Brain pericyte (primary cell): ENCODE measurements around the gene ZNF76.
A peak's percentile ranks its signal among the peaks of the same experiment; 100 is the strongest.

ENCODE experiments used
- DNase-seq: peaks from one replicate; pipeline ENCODE4 v3.0.0-alpha.2; 2012; ENCODE audit warnings: low read depth, low spot score

Gene ZNF76

GRCh38 chr6:35259194-35259947 is at the start of gene ZNF76:
ZNF76 (plus strand) TSS chr6:35259735; CDS start chr6:35281152, 21,417 bp downstream.
- DNase-seq = peak; percentile 85

GRCh38 chr6:35213298-35213791 is 46.2 kb upstream of the ZNF76 start:
- no peak for DNase-seq

GRCh38 chr6:35213824-35214756 is 45.4 kb upstream of the ZNF76 start, which contains the start of gene SCUBE3:
SCUBE3 (plus strand) TSS chr6:35213956; CDS start chr6:35214419, 463 bp downstream.
- DNase-seq = no peak

- DNase-seq = no peak
Observed at GRCh38 chr6:35214869-35215664, 44.5 kb upstream of the ZNF76 start.

- DNase-seq = no peak
Observed at GRCh38 chr6:35215665-35216411, 43.7 kb upstream of the ZNF76 start.

GRCh38 chr6:35216412-35216732 is 43.2 kb upstream of the ZNF76 start:
- DNase-seq = no peak

GRCh38 chr6:35216851-35217811 is 42.4 kb upstream of the ZNF76 start:
- DNase-seq = no peak

- DNase-seq = no peak
Observed at GRCh38 chr6:35218021-35218420, 41.5 kb upstream of the ZNF76 start.

GRCh38 chr6:35218456-35218855 is 41.1 kb upstream of the ZNF76 start:
- DNase-seq = no peak

GRCh38 chr6:35219683-35220326 is 39.7 kb upstream of the ZNF76 start:
- no peak for DNase-seq

- no peak for DNase-seq
Observed at GRCh38 chr6:35220711-35221110, 38.8 kb upstream of the ZNF76 start.

GRCh38 chr6:35223396-35223795 is 36.1 kb upstream of the ZNF76 start:
- no peak for DNase-seq

- DNase-seq = no peak
Observed at GRCh38 chr6:35224720-35225119, 34.8 kb upstream of the ZNF76 start.

- DNase-seq = no peak
Observed at GRCh38 chr6:35228481-35228880, 31.1 kb upstream of the ZNF76 start.

- DNase-seq = no peak
Observed at GRCh38 chr6:35229304-35229703, 30.2 kb upstream of the ZNF76 start.

GRCh38 chr6:35230498-35230897 is 29.0 kb upstream of the ZNF76 start:
- DNase-seq = no peak

GRCh38 chr6:35230950-35231349 is 28.6 kb upstream of the ZNF76 start:
- no peak for DNase-seq

GRCh38 chr6:35231563-35231962 is 28.0 kb upstream of the ZNF76 start:
- DNase-seq = no peak

GRCh38 chr6:35234901-35235300 is 24.6 kb upstream of the ZNF76 start:
- DNase-seq = no peak
